NCI-H524 (cell line): ENCODE measurements around the gene ZSCAN30.
A peak's percentile ranks its signal among the peaks of the same experiment; 100 is the strongest.
"Not testable (repeated sequence)": the region's sequence is repeated elsewhere in the genome, so short reads cannot be mapped to it uniquely, and the experiment has no call there.

Source experiments
- DNase-seq, 2 experiments: peaks; one replicate each; lab custom pipeline; 2025; lab: John Stamatoyannopoulos, UW

ZSCAN30 gene

DNA sequence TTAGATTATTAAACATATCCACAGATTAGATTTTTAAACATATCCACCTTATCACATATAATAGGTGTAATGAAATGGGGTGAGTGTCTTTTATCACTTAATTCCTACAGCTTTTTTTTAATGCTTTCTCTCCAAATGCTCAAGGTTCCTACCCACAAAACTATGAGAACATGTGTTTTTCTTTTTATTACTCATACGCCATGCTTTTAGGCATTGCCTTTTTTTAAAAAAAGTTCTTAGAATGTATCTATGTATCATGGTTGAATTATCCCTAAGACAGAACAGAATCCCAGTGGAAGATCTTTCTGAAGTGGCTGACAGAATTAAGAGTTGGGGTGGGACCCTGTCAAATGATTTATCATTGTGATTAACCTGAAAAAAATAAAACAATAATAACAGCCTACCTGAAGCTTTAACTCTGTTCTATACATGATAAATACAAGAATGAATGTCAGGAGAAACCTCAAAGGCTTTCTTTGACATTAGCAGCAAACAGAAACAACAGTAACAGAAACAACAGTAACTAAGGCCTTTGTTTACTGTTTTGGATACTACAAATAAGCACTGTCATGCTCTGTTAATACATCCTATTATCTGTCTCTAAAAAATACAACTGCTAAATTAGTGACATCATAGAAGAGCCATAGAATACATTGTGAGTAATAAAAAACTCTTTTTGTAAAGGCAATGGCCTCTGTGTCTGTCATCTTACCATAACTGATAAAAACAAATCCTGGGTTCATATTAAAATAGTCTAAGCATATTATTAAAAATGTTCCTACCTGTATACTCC, 53.3 kb downstream of the ZSCAN30 start:
- DNase-seq, result no peak

- DNase-seq, result peak; percentile 55 to 66
Observed at GRCh38 chr18:35231052-35231451, 59.0 kb downstream of the ZSCAN30 start.

DNA sequence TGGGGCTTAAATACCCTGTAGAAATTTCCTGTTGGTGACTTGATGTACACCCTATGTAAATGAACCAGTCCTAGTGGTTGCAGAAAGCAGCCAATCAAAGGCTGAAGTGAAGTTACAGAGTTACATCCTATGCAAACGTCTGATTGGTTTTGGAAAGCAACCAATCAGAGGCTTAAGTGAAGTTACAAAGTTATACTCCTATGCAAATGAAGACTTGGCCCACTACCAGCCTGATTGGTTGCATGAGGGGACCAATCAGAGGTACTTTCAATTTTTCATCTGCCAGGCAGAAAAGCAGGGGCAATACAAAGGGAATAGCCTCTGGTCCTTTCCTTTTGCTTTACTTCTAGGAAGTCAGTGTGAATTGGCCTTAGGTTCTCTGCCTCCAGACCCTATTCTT, 62.8 kb downstream of the ZSCAN30 start:
- no peak for DNase-seq

DNA sequence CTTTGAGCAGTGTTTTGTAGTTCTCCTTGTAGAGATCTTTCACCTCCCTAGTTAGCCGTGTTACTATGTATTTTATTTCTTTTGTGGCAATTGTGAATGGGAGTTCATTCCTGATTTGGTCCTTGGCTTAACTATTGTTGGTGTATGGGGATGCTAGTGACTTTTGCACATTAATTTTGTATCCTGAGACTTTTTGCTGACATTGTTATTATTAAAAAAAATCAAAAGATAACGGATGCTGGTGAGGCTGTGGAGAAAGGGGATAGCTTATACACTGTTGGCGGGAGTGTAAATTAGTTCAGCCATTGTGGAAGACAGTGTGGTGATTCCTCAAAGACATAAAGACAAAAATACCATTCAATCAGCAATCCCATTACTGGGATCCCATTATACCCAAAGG, 66.2 kb downstream of the ZSCAN30 start:
- DNase-seq, result no peak

GRCh38 chr18:35220424-35220823, 69.6 kb downstream of the ZSCAN30 start:
- DNase-seq, result no peak

DNA sequence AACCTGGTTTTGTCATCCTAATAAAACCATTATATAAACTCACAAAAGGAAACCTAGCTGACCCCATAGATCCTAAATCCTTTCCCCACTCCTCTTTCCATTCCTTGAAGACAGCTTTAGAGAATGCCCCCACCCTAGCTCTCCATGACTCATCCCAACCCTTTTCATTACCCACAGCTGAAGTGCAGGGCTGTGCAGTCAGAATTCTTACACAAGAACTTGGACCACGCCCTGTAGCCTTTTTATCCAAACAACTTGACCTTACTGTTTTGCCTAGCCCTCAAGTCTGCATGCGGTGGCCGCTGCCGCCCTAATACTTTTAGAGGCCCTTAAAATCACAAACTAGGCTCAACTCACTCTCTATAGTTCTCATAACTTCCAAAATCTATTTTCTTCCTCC, 70.7 kb downstream of the ZSCAN30 start:
- not testable (repeated sequence) for DNase-seq

DNA sequence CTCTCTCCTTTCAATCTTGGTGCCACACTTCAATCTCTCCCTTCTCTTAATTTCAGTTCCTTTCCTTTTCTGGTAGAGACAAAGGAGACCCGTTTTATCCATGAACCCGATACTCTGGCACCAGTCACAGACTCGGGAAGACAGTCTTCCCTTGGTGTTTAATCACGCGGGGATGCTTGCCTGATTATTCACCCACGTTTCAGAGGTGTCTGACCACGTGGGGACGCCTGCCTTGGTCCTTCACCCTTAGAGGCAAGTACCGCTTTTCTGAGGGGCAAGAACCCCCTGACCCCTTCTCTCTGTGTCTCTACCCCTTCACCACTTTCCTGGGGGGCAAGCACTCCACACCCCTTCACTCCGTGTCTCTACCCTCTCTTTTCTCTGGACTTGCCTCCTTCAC, 73.4 kb downstream of the ZSCAN30 start:
- not testable (repeated sequence) for DNase-seq

DNA sequence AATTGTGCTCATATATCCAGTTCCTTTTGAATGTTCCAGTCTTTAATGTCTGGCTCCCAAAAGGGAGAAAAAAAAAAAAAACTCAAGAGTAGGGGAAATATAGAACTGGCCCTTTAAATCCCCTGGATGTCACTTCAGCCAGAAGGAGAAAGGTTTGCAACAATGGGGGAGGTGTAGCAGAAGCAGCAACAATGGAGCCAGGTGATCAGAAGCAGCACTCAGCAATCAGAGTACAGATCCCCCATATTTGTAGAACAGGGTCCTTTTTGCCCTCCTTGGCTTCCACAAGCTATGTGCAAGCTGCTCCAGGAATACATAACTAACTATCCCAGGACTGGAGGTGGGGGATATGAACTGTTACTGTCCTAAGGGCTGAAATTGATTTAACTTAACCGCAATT, 75.0 kb downstream of the ZSCAN30 start:
- DNase-seq, result no peak

GRCh38 chr18:35205746-35206458, 84.1 kb downstream of the ZSCAN30 start:
- DNase-seq, result not testable (repeated sequence)

- DNase-seq, result no peak
Observed at GRCh38 chr18:35205199-35205712, 84.8 kb downstream of the ZSCAN30 start.

DNA sequence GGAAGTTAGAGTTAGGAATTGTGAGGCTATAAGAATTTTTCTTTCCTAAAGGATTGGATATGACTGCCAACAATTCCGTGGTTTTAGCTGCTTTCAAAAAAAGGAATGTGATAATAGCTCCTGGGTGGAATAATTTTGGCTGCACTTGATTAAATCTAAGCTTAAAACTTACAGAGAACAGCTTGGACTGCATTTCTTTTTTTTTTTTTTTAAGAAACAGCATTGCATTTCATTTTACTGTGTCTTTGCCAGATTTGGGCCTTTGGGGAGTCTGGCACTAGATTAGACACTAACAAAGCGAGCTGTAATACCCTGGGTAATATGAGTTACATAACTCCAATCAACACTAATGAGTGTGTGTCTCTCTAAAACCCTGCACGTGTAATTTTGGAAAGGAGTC, 87.0 kb downstream of the ZSCAN30 start:
- peak in 1 of 2 experiments; percentile 64 for DNase-seq

GRCh38 chr18:35201256-35201931, 88.6 kb downstream of the ZSCAN30 start:
- peak; percentile 97 to 98 for DNase-seq
